Omental fat pad (tissue), 4 donors: ENCODE results near the gene SNAI1. TPM values are rescaled to one million over a fixed set of nuclear protein-coding genes. Genes with fewer than 3 reads are reported as not detected.

ENCODE experiments used
- ATAC-seq: fragments of 150-250 bp; one replicate; pipeline ENCODE4 v1.9.1; 2016; ENCODE audit warnings: mild to moderate bottlenecking, moderate library complexity; ENCODE audit not compliant: low FRiP score
- DNase-seq: peaks from one replicate; pipeline ENCODE4 v3.0.0-alpha.2; 2019; ENCODE audit warnings: low spot score
- total RNA-seq, 4 donors: library from RNA; depleted of rRNA; stranded (reverse); fragments of >200 nt; gene quantifications; one replicate each; pipeline ENCODE4 v1.1.0, GENCODE V29; 2016
- TF ChIP-seq, protein P1 (sequence below), 3 donors: fragments of 450-650 bp; IDR thresholded peaks; one replicate each; pipeline ENCODE4 v1.5.1; 2016 to 2017; ENCODE audit warnings: antibody characterized with exemption in 3 of 3, mild to moderate bottlenecking in 3 of 3, moderate library complexity in 2 of 3

The SNAI1 gene
- total RNA-seq, 4 donors from 2014 or later, result 3.3 to 23.8 (median 8.7) TPM

DNA sequence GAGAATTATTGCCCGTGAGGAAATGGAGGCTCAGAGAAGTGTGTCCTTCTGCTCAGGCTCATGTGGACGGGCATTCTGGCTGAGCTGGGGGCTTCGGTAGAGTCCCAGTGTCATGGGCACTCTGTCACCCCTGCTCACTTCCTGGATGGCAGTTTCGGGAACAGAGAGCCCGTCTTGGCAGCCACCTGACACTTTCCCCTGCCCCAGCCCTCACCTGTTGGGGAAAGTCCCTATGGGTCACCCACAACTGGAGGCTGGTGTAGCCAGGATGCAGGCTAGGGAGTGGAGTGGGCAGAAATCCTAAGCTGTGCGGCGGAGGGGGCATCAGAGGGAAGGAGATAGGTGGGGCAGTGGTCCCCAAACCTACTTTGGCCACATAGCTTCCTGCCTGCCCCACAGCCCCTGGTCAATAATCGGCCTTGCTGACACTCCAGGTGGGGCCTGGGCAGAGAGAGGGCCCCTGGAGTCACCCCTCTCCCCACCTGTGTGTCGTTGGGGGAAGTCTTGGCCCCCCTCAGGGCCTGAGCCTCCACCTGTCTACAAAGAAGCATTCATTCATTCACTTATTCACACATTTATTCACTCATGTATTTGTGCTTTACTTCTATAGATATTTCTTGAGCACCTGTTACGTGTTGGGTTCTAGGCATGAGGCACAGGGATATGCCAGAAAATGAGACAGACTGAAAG is 40.5 kb downstream of the SNAI1 start:
- ATAC-seq (no peak), DNase-seq (no peak)
- TF ChIP-seq, protein P1, sequence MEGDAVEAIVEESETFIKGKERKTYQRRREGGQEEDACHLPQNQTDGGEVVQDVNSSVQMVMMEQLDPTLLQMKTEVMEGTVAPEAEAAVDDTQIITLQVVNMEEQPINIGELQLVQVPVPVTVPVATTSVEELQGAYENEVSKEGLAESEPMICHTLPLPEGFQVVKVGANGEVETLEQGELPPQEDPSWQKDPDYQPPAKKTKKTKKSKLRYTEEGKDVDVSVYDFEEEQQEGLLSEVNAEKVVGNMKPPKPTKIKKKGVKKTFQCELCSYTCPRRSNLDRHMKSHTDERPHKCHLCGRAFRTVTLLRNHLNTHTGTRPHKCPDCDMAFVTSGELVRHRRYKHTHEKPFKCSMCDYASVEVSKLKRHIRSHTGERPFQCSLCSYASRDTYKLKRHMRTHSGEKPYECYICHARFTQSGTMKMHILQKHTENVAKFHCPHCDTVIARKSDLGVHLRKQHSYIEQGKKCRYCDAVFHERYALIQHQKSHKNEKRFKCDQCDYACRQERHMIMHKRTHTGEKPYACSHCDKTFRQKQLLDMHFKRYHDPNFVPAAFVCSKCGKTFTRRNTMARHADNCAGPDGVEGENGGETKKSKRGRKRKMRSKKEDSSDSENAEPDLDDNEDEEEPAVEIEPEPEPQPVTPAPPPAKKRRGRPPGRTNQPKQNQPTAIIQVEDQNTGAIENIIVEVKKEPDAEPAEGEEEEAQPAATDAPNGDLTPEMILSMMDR (IDR thresholded peaks at IDR 0.05), result no peak

DNA sequence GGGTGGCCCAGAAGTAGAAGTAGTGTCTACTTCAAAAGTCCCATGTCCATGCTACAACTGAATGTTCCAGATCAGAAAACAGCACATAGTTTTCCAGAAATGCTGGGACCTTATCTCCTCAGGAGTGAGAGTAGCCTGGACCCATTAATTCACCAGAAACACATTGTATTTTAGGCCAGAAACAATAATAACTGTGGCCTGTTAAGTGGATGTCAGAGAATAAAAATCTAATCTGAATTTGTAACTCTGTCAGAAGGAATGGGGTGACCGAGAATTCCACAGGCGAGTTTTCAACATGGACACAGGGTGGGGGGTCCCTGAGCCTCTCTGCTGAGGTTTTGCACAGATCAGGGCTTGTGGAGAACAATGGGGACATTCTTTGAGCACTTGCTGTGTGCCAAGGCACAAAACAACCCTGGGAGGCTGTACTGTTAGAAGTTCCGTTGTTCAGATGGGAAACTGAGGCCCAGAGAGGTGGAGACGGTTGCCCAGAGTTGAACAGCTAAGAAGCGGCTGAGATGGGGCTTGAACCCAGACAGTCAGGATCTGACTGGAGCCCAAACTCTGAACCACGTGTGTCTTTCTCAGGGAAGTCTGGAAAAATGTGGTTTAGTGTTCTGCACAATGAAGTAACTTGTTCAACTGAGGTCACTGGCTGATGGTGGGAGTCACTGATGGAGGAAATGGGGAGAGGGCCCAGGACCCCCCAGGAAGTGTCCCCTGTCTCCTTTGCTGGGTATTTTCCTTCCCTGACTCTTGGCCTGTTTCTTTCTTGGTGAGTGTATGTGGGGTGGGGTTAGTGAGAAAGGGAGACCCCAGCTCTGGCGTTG is 44.2 kb downstream of the SNAI1 start:
- DNase-seq, result no peak
- TF ChIP-seq, protein P1 (IDR thresholded peaks at IDR 0.05), result no peak
- no peak for ATAC-seq

- TF ChIP-seq, protein P1 (IDR thresholded peaks at IDR 0.05), result no peak
- ATAC-seq, result peak; percentile 77
- DNase-seq, result peak; percentile 62
Observed at GRCh38 chr20:50027611-50028105, 44.9 kb downstream of the SNAI1 start.

GRCh38 chr20:50029083-50029696 is 46.4 kb downstream of the SNAI1 start:
- TF ChIP-seq, protein P1 (IDR thresholded peaks at IDR 0.05), result no peak

GRCh38 chr20:50029697-50030461 is 47.1 kb downstream of the SNAI1 start:
- DNase-seq (peak; percentile 64), ATAC-seq (peak; percentile 43)
- TF ChIP-seq, protein P1 (IDR thresholded peaks at IDR 0.05), result no peak

More at GRCh38 chr20:50029083-50029696, 46.4 kb downstream of the SNAI1 start:
- DNase-seq, result no peak
- no peak for ATAC-seq

DNA sequence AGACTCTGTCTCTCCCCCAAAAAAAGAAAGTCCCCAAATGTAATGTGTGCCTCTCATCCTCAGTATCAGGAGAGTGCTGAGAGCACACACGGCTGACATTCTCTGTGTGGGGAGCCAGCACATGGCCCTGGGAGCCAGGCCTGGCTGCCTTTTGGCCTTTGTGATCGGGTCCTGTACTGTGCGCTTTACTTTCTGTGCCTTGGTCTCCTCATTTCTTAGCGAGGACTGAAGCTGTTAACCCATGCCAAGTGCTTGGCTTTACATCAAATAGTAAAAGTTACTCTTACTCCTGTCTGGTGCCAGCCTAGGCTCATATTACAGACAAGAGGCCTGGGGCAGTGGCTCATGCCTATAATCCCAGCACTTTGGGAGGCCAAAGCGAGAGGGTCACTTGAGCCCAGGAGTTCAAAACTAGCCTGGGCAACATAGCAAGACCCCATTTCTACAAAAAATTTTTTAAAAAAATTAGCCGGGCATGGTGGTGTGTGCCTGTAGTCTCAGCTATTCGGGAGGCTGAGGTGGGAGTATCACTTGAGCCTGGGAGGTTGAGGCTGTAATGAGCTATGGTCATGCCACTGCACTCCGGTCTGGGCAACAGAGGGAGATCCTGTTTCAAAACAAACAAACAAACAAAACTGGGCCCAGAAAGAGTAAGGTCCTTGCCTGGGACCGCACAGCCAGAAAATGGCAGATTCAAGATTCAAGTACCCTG is 50.3 kb downstream of the SNAI1 start:
- DNase-seq (no peak), ATAC-seq (no peak)
- TF ChIP-seq, protein P1 (IDR thresholded peaks at IDR 0.05), result no peak
